T-helper 2 cell treated with Interferon-gamma antibody and Interleukin-4, amounts not matched to agents 5 μg/mL and 100 μg/mL, for 36 hours (primary cell): Measurements from ENCODE around the gene NIPAL1.

Experiments used
- DNase-seq: peaks from one replicate; pipeline ENCODE4 v3.0.0; 2021; ENCODE audit warnings: low spot score
- H3K27ac Mint-ChIP-seq: one replicate; pipeline ENCODE4 v1.8.0; 2021; ENCODE audit warnings: mild to moderate bottlenecking, mixed read lengths
- H3K27me3 Mint-ChIP-seq: one replicate; pipeline ENCODE4 v1.8.0; 2021; ENCODE audit warnings: low read depth, mixed read lengths
- H3K36me3 Mint-ChIP-seq: one replicate; pipeline ENCODE4 v1.8.0; 2021; ENCODE audit warnings: low read depth, mixed read lengths
- H3K4me1 Mint-ChIP-seq: one replicate; pipeline ENCODE4 v1.8.0; 2021; ENCODE audit warnings: low read depth, mixed read lengths
- H3K4me3 Mint-ChIP-seq: one replicate; pipeline ENCODE4 v1.8.0; 2022; ENCODE audit warnings: mild to moderate bottlenecking, moderate library complexity, mixed read lengths
- H3K9me3 Mint-ChIP-seq: one replicate; pipeline ENCODE4 v1.8.0; 2021; ENCODE audit warnings: mixed read lengths

NIPAL1 gene

GRCh38 chr4:48033412-48033811 lies 16.8 kb downstream of the NIPAL1 start:
- Mint-ChIP-seq H3K27ac (no peak overlapping the region), H3K4me1 (peaks cover 11% of the 10 kb centered on the region), H3K36me3 (no peaks in the 10 kb centered on the region), H3K27me3 (peaks cover 26% of the 10 kb centered on the region), H3K4me3 (no peak overlapping the region), H3K9me3 (peaks cover 3% of the 10 kb centered on the region)
- no peak for DNase-seq

GRCh38 chr4:48033825-48034413 lies 17.3 kb downstream of the NIPAL1 start:
- H3K27me3 Mint-ChIP-seq: peaks cover 24% of the 10 kb centered on the region
- no peak for DNase-seq
- H3K36me3 Mint-ChIP-seq: no peaks in the 10 kb centered on the region
- peaks cover 6% of the 10 kb centered on the region for H3K4me1 Mint-ChIP-seq
- no peak overlapping the region for H3K4me3 Mint-ChIP-seq
- peaks cover 3% of the 10 kb centered on the region for H3K9me3 Mint-ChIP-seq
- no peak overlapping the region for H3K27ac Mint-ChIP-seq

DNA sequence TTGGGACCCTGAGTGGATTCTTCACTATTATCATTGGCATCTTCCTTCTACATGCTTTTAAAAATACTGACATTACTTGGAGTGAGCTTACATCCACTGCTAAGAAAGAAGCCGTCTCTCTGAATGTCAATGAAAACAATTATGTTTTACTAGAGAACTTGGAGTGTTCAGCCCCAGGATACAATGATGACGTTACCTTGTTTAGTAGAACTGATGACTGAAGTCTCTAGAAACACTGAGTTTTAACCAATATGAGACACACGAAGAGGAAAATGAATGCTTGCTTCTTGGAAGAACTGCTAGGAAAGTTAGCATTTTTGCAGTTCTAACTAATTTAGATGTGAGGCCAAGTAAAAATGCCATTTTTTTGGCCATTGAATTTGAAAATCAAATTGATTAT lies 19.4 kb downstream of the NIPAL1 start:
- Mint-ChIP-seq H3K9me3 (peaks cover 3% of the 10 kb centered on the region), H3K36me3 (no peaks in the 10 kb centered on the region), H3K27ac (no peak overlapping the region), H3K4me1 (peaks cover 6% of the 10 kb centered on the region), H3K27me3 (peaks cover 21% of the 10 kb centered on the region), H3K4me3 (no peak overlapping the region)
- DNase-seq: no peak

DNA sequence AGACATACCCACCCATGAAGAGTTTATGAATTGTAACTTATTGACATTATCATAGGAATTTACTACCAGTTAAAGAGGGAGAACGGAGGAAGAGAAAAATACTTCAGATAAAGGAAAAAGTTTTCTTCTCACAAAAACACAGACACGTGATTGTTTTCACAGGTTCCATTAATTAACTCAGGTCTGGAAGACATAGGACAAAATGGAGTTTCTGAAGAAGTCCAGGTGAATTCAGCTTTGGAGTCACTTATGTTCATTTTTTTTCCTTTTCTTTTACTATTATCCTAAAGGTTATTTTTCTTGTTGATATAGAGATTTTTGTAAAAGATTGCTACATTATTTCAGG lies 20.5 kb downstream of the NIPAL1 start:
- no peak for DNase-seq
- H3K27me3 Mint-ChIP-seq: peaks cover 26% of the 10 kb centered on the region
- peaks cover 3% of the 10 kb centered on the region for H3K9me3 Mint-ChIP-seq
- H3K4me1 Mint-ChIP-seq: peaks cover 6% of the 10 kb centered on the region
- no peak overlapping the region for H3K4me3 Mint-ChIP-seq
- no peak overlapping the region for H3K27ac Mint-ChIP-seq
- no peaks in the 10 kb centered on the region for H3K36me3 Mint-ChIP-seq

GRCh38 chr4:48038666-48039065 lies 22.1 kb downstream of the NIPAL1 start:
- Mint-ChIP-seq H3K27me3 (peaks cover 41% of the 10 kb centered on the region), H3K4me3 (no peak overlapping the region), H3K4me1 (peaks cover 11% of the 10 kb centered on the region), H3K9me3 (peaks cover 3% of the 10 kb centered on the region), H3K36me3 (no peaks in the 10 kb centered on the region), H3K27ac (no peak overlapping the region)
- no peak for DNase-seq

DNA sequence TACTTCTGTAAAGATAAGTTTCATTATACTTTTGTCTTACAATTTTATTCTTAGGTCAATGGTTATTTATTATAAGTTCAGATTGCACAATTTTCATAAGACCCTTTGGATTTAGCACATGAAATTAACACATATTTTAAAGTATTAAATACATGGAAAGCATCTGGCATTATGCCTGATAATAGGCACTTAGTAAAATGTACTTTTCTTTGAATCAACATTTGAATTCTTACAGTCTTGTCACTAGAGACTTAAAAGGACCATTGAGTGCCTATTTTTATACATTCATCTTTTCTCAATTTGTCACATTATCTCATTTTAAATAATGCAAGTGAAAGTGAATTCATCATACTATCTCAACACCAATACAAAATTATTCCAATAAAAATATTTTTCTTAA lies 23.0 kb downstream of the NIPAL1 start:
- Mint-ChIP-seq H3K4me1 (peaks cover 14% of the 10 kb centered on the region), H3K27me3 (peaks cover 47% of the 10 kb centered on the region), H3K27ac (no peak overlapping the region), H3K36me3 (no peaks in the 10 kb centered on the region), H3K4me3 (no peak overlapping the region), H3K9me3 (peaks cover 3% of the 10 kb centered on the region)
- DNase-seq: no peak

GRCh38 chr4:48041535-48042137 lies 25.1 kb downstream of the NIPAL1 start:
- Mint-ChIP-seq H3K4me1 (peaks cover 14% of the 10 kb centered on the region), H3K27me3 (peaks cover 60% of the 10 kb centered on the region), H3K27ac (no peak overlapping the region)

DNA sequence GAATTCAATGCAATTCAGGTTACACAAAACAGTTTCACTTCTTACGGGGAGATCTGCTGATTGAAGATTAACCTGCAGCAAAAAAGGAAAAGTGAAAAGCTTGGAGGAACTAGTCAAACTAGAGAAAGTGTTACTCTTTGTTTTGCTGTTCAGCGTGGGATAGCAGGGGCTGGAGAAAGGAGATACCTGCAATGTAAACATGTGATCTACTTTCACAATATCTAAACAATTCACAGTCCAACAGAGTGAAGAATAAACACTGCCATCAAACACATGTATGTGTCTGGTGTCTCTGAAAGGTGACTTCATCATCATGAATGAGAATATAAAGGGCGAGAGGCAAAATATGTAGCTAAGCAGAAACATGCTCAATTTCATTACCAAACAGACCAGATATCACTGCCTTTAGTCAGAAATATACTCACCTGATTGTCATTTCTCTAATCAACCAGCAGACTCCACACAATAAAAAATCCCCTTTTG lies 26.4 kb downstream of the NIPAL1 start:
- no peaks in the 10 kb centered on the region for H3K9me3 Mint-ChIP-seq
- H3K36me3 Mint-ChIP-seq: no peaks in the 10 kb centered on the region
- H3K4me1 Mint-ChIP-seq: peaks cover 23% of the 10 kb centered on the region
- H3K27ac Mint-ChIP-seq: no peak overlapping the region
- no peak for DNase-seq
- no peak overlapping the region for H3K4me3 Mint-ChIP-seq
- peaks cover 71% of the 10 kb centered on the region for H3K27me3 Mint-ChIP-seq

More at GRCh38 chr4:48041535-48042137, 25.1 kb downstream of the NIPAL1 start:
- Mint-ChIP-seq H3K36me3 (no peaks in the 10 kb centered on the region), H3K9me3 (peaks cover 3% of the 10 kb centered on the region), H3K4me3 (no peak overlapping the region)
- DNase-seq: no peak

GRCh38 chr4:48043504-48043903 lies 26.9 kb downstream of the NIPAL1 start:
- Mint-ChIP-seq H3K4me3 (no peak overlapping the region), H3K9me3 (no peaks in the 10 kb centered on the region), H3K27me3 (peaks cover 73% of the 10 kb centered on the region), H3K27ac (no peak overlapping the region), H3K36me3 (no peaks in the 10 kb centered on the region), H3K4me1 (peaks cover 26% of the 10 kb centered on the region)
- DNase-seq: no peak

DNA sequence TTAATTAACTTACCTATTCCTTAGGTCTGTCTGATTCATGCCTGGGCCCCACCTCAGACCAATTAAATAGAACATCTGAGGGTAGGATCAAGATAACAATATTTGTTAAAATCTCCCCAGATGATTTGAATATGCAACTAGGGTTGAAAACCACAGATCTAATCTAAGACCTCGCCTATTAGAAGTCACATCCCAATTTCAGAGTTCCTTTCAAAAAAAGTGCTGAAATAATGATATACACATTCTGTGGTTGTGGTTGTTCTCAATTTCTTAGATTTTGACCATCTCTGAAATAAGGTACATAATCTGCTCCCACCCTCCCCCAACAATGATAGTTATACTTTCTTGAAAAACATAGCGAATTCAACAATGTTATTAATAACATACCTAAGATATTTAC lies 27.7 kb downstream of the NIPAL1 start:
- Mint-ChIP-seq H3K27me3 (peaks cover 79% of the 10 kb centered on the region), H3K9me3 (no peaks in the 10 kb centered on the region), H3K4me1 (peaks cover 26% of the 10 kb centered on the region), H3K4me3 (no peak overlapping the region), H3K27ac (no peak overlapping the region), H3K36me3 (no peaks in the 10 kb centered on the region)
- DNase-seq: no peak

DNA sequence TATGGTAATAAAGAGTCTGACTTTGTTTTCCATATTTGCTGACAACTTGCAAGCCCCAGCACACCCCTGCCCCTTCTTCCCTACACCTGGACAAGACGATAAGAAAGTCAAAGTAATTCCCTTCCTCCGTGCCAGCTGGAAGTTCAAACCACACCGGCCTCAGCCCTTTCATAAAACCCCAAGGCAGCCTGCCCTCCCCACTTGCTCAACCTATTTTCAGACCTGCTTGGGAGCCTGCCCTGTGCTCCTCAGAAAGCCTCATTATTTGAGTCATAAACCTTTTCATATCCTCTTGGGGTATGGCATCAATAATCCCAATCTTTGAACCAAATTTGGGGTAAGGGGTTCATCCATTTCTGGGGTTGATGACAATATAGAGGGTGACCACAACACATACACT lies 29.5 kb downstream of the NIPAL1 start:
- no peak overlapping the region for H3K27ac Mint-ChIP-seq
- peaks cover 26% of the 10 kb centered on the region for H3K4me1 Mint-ChIP-seq
- no peak overlapping the region for H3K4me3 Mint-ChIP-seq
- H3K36me3 Mint-ChIP-seq: no peaks in the 10 kb centered on the region
- H3K9me3 Mint-ChIP-seq: no peaks in the 10 kb centered on the region
- DNase-seq: no peak
- H3K27me3 Mint-ChIP-seq: peaks cover 93% of the 10 kb centered on the region

DNA sequence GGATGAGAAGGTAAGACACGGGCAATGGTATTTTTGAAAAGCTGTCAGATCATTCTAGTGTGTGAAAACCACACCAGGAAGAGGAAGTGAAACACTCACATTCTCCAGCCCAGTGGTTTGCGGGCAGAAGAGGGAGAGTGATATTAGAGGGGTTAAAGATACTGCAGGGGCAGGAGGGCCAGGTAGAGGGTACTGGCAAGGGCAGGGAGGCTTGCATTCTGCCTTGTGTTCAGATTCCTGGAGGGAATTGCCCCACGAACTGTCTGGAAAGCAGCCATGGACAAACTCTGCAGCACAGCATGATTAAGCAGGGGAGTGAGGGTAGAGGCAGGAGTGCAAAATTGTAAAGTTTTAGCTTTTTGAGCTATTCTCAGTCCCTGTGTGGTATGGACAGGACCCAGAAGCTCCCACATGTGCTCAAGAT lies 30.9 kb downstream of the NIPAL1 start:
- no peaks in the 10 kb centered on the region for H3K36me3 Mint-ChIP-seq

DNA sequence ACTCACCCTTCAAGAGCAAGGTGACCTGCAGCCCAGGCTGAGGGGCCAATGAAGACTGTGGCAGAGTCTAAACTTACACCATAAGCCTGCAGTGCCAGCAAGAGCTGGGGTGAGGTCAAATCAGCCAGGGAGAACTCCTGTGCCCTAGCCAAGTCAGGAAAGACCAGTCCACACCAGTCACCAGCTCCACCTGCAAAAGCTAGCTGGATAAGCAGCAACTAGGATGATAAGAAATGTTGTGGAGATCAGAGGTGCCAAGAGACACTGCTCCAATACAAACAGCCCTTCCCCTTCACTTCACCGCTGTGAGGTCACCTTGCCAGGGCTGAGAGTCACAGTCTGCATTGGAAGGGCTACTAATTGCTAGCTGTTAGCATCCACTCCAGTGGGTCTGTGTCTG lies 31.3 kb downstream of the NIPAL1 start:
- DNase-seq: no peak
- H3K36me3 Mint-ChIP-seq: no peaks in the 10 kb centered on the region
- no peaks in the 10 kb centered on the region for H3K9me3 Mint-ChIP-seq
- H3K27me3 Mint-ChIP-seq: peaks cover 80% of the 10 kb centered on the region
- no peak overlapping the region for H3K4me3 Mint-ChIP-seq
- H3K4me1 Mint-ChIP-seq: peaks cover 24% of the 10 kb centered on the region
- H3K27ac Mint-ChIP-seq: no peak overlapping the region

More for the DNA sequence above, 30.9 kb downstream of the NIPAL1 start:
- peak; percentile 73 for DNase-seq
- Mint-ChIP-seq H3K9me3 (no peaks in the 10 kb centered on the region), H3K27me3 (peaks cover 85% of the 10 kb centered on the region), H3K27ac (no peak overlapping the region), H3K4me1 (peaks cover 26% of the 10 kb centered on the region), H3K4me3 (peak overlapping the region; percentile 51)

DNA sequence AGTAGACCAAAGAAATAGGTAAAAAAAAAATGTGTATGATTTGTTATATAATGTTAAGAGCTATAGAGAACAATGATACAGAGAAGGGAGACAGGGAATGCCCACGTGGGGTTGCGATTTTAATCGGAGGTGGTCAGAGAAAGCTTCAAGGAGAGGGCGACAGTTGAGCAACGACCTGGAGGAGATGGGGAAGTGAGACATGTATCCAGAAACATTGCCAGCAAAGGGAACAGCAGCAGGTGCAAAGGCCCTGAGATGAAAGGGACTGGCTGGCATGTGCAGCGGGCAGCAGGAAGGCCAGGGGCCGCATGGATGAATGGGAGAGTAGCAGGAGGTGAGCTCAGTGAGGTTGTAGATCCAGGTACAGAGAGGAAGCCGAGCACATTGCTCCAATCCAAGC lies 32.9 kb downstream of the NIPAL1 start:
- no peak overlapping the region for H3K4me3 Mint-ChIP-seq
- peaks cover 18% of the 10 kb centered on the region for H3K4me1 Mint-ChIP-seq
- no peak for DNase-seq
- H3K36me3 Mint-ChIP-seq: no peaks in the 10 kb centered on the region
- no peaks in the 10 kb centered on the region for H3K9me3 Mint-ChIP-seq
- peaks cover 66% of the 10 kb centered on the region for H3K27me3 Mint-ChIP-seq
- H3K27ac Mint-ChIP-seq: no peak overlapping the region

- H3K36me3 Mint-ChIP-seq: no peaks in the 10 kb centered on the region
- DNase-seq: no peak
- H3K4me3 Mint-ChIP-seq: no peak overlapping the region
- H3K9me3 Mint-ChIP-seq: no peaks in the 10 kb centered on the region
- peaks cover 14% of the 10 kb centered on the region for H3K4me1 Mint-ChIP-seq
- H3K27ac Mint-ChIP-seq: no peak overlapping the region
- peaks cover 52% of the 10 kb centered on the region for H3K27me3 Mint-ChIP-seq
Observed at GRCh38 chr4:48051078-48051477, 34.5 kb downstream of the NIPAL1 start.
